Keratinocyte (primary cell): Measurements from ENCODE around the gene CAPN11.

Experiments
- EZH2 ChIP-seq: IDR thresholded peaks from one replicate; pipeline ENCODE4 v1.6.1; 2012; ENCODE audit warnings: inconsistent platforms, mild to moderate bottlenecking, low read length, moderate library complexity
- TF ChIP-seq, protein P1 (sequence below), 3 experiments: IDR thresholded peaks in 1 of 3; conservative IDR thresholded peaks in 1 of 3; optimal IDR thresholded peaks in 1 of 3; 2 replicates in 2 of 3; 3 replicates in 1 of 3; pipeline versions ENCODE3 to v1.5.1; 2011; ENCODE audit warnings: low read length in 3 of 3, mild to moderate bottlenecking in 3 of 3, moderate library complexity in 2 of 3, control low read depth in 1 of 3, inconsistent platforms in 1 of 3; ENCODE audit not compliant: insufficient read depth in 2 of 3; ENCODE audit errors: extremely low read depth in 1 of 3

DNA sequence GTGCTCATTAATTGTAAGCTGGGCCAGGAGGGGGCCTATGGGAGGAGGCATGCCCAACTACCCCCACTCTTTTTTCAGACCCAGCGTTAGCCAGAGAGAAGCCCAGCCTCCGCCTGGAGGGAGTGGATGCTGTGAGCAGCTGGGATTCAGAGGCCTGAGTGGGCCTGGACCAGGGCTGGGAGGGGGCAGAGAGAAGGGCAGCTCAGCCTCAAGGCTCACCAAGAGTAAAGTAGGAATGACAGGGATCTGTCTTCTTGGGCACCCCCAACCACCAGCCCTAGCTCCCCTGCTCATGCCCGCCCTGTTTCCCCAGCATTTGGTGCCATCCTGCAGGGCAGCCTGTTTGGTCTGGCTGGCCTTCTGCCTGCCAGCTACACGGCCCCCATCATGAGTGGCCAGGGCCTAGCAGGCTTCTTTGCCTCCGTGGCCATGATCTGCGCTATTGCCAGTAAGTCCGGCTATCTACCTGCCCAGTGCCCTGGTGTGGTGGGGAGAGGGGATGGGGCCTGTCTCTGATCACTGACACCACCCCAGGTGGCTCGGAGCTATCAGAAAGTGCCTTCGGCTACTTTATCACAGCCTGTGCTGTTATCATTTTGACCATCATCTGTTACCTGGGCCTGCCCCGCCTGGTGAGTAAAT, 71.5 kb downstream of the CAPN11 start:
- TF ChIP-seq, protein P1, sequence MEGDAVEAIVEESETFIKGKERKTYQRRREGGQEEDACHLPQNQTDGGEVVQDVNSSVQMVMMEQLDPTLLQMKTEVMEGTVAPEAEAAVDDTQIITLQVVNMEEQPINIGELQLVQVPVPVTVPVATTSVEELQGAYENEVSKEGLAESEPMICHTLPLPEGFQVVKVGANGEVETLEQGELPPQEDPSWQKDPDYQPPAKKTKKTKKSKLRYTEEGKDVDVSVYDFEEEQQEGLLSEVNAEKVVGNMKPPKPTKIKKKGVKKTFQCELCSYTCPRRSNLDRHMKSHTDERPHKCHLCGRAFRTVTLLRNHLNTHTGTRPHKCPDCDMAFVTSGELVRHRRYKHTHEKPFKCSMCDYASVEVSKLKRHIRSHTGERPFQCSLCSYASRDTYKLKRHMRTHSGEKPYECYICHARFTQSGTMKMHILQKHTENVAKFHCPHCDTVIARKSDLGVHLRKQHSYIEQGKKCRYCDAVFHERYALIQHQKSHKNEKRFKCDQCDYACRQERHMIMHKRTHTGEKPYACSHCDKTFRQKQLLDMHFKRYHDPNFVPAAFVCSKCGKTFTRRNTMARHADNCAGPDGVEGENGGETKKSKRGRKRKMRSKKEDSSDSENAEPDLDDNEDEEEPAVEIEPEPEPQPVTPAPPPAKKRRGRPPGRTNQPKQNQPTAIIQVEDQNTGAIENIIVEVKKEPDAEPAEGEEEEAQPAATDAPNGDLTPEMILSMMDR (optimal IDR thresholded peaks at IDR 0.05 in 1 of 3, IDR thresholded peaks at IDR 0.05 in 1 of 3, conservative IDR thresholded peaks at IDR 0.05 in 1 of 3; ENCODE audit: extremely low read depth in 1 of 3, insufficient read depth in 2 of 3, low read length in 3 of 3), result no peak
- TF ChIP-seq EZH2, result no peak
